Activated CD4-positive, alpha-beta T cell treated with anti-CD3 and anti-CD28 coated beads, Interleukin-2, amount 50 U/mL, for 24 hours (primary cell): ENCODE data around the gene CFAP61.
"Not testable (repeated sequence)": the region's sequence is repeated elsewhere in the genome, so short reads cannot be mapped to it uniquely, and the experiment has no call there.

Experiments used
- DNase-seq, 2 donors: peaks; one replicate each; pipeline ENCODE4 v3.0.0-alpha.2; 2020; ENCODE audit warnings: low read depth in 1 of 2, low spot score in 1 of 2

Gene CFAP61

DNA sequence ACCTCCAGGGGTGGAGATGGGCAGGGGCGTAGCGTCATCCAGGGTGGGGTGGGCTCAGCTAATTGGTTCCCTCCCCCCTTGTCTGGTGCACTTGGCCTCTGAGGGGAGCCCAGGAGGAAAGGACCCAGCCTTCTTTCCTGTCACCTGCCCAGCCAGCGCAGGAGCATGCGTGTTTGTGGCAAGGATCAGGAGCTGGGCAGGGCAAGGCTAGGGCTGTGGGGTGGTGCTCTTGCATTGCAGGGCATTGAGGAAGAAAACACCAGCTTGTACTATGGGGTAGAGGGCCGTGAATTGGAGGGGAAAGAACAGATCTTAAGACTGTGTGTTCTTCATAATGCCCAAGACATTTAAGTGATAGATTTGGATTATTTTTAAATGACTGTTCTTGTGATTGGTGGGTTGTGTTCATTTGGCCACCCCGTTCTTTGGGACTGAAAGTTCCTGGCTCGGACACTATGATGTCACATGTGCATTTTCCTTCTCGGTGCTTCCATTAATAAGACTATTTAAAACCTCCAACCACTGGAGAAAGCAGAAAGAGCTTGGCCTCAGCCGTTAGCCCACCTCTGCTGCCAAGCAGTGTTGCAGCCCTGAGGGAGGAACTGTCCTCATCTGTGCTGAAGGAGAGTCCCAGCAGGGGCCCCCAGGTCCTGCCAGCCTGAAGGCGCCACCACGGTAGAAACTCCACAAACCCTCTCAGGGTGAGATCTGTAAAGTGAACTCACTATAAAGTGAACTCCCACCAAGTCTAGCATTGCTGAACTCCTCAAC lies 179.4 kb downstream of the CFAP61 start:
- no peak for DNase-seq

DNA sequence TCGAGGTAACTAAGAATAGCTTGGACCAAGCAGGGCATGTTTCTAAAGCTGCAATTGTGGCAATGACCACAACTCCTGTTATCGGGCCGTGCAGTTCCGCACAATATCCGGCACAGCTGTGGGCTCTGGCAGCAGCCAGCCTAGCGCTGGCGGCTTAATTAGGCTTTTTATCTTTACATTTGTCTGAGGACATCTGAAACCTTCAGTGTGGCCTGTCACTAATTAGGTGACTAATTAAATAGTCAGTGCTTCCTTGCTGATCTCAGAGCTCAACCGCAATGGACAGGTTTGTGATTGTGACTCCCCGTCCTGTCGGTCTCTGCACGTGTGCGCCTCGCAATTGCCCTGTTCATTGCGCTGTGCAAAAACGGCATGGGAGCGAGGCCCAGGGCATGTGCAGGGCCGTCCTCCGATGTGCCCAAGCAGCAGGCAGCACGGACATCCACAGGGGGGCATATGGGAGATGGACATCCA lies 180.7 kb downstream of the CFAP61 start:
- no peak for DNase-seq

DNA sequence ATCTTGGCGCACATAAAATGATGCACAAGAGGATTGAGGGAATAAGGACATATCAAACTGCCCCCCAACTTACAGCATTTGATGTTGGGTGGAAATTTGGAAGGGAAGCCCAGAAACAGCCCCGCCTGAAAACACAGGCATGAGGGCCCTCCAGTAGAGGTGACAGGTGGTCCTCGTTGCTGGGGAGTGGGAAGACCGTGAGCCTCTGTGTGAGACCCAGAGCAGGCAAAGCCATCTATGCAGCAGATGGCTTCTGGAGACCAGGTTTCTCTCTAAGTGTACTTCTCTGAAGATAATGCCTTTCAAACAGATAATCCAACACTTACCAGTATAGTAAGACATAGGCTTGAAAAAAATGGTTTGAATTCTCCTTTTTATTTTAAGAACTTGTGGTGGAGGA lies 183.3 kb downstream of the CFAP61 start:
- no peak for DNase-seq

DNA sequence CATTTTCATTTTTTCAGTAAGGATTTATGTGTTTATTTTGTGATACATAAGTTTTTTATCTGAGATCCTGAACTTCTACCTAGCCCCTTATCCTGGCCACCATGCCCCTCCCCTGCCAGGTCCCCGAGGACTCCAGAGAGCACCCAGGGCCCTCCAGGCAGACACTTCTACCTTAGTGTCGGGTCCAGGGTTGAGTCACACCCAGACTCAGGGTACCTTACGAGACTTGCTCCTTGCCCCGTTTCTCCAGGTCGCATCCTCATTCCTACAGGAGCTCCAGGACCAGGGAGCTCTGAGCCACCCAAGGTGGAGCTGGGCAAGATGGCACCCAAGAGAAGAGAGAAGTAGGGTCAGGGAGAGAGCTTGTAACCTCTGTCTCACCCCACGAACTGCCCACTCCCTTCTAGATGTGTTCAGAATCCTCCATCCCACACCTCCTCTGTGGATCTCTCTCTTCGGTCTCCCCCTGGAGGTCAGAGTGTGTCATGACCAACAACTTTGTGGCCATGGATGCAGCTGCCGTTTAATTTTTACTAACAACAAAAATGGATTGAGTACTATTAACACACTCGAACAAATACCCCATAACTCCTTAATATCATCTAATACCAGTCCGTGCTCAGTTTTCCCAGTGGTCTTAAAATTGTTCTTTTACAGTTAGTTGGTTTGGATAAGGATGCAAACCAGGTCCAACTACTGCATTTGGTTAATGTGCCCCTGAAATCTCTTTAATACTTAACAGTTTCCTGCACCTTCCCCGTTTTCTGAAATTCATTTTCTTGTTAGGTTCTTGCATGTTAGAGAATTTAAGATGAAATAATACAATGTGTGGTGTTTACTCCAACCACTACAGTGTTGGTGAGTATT lies 185.0 kb downstream of the CFAP61 start:
- DNase-seq: peak in 1 of 2 donors; percentile 3

DNA sequence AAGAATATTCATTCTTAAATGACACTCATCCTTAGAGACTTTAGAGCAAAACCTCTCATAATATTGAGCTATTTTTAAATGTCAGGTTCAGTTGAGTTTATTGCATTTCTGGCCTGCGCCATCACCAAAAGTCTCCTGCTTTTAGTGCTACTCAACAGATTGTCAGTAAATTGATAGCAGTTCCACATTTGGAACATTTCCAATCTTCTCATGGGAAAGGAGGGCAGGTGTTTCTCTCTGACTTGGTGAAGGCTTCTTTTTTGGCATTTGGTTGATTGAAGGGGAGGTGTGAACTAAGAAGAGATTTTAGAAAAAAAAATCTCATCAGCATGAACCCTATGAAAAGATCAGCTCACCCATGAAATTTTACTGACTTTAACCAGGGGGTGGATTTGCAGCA lies 189.6 kb downstream of the CFAP61 start:
- DNase-seq: no peak

DNA sequence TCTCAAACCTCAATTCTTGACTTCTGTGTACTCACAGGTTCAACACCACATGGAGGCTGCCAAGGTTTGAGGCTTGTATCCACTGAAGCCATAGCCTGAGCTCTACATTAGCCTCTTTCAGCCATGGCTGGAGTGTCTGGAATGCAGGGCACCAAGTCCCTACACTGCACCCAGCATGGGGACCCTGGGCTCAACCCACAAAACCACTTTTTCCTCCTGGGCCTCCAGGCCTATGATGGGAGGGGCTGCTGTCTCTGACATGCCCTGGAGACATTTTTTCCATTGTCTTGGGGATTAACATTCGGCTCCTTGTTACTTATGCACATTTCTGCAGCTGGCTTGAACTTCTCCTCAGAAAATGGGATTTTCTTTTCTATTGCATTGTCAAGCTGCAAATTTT lies 192.1 kb downstream of the CFAP61 start:
- not testable (repeated sequence) for DNase-seq

DNA sequence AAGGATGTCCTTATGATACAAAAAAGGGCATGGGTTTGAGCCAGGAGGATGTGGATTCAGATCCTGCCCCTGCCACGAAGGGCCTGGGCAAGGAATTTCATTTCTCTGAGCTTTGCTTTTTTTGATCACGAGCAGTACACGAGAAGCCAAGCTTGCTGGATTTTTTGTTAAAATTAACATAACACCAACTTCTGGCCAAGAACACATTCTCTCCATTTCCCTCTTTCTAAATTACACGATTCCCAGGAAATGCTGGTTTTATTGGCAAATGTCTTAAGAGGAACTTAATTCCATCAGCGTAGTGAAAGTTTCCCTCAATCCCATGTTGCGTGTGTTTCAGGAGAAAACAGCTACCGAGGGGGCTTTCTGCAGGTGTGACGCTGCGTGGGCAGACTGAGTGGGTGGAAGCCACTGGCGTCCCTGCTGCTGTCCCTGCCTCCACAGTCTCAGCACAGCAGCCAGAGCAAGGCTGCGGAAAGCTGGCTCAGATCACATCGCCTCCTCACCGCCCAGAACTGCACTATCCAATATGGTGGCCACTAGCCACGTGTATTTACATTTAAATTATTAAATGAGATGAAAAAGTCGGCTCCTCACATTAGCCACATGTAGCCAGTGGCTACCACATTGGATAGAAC lies 194.8 kb downstream of the CFAP61 start:
- DNase-seq: no peak

DNA sequence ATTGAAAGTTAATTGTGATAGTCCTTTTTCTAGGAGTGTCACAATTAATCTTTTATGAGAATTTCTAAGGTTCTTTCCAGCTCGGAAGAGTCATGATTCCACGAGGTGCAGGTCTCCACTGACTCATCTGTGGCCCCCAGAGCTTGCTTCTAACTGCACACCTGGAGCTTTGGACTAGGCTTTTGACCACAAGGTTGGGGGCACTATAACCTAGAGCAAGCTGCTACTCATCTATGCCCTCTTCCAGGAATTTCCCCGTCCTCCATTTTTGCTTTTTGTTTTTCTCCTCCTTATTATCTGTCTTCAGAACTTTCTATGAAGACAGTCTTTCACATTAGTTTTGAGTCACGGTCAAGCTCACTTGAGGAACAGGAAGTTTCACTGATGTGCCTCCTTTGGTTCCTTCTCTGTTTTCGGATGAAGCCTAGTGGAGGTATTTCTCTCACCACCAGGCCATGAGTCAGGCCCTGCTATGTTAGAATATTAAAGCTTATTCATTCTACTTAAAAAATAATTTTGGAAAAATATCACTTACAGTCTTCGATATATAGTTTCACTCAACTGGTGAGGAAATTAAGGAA lies 196.4 kb downstream of the CFAP61 start:
- no peak for DNase-seq

DNA sequence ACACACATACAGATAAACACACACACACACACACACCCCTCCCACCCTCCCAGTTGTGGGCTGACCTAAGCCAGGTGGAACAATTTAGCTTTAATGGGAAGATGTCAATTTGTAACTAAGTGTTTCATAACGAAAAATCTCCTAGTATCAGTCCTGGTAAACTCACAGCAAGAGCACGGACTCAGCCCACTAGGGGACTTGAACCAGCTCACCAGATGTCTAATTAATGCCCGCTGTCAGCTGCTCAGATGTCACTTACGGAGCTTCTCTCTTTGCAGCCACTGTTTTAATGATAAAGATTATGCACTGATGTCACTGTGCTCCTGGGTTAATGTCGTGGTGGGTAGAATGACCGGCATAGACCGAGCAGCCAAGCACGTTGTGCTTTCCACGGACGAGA lies 199.0 kb downstream of the CFAP61 start:
- no peak for DNase-seq

DNA sequence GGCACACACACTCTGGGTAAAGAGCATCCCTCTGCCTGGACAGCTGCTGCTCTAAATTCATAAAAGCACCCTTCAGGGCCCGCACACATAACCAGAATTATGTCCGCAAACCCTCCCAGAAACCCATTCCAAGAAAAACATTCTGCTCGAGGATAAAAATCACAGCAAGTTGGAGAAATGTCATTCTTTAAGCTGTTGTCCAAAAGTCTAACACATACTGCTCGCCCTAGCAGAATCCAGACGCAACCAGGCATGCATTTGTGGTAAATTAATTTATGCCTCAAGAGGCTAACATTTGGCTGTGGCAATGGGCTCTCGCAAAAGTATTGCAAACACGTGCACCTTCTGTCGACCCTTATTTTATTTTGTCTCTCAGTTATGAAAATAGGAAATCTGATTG lies 199.5 kb downstream of the CFAP61 start:
- no peak for DNase-seq

DNA sequence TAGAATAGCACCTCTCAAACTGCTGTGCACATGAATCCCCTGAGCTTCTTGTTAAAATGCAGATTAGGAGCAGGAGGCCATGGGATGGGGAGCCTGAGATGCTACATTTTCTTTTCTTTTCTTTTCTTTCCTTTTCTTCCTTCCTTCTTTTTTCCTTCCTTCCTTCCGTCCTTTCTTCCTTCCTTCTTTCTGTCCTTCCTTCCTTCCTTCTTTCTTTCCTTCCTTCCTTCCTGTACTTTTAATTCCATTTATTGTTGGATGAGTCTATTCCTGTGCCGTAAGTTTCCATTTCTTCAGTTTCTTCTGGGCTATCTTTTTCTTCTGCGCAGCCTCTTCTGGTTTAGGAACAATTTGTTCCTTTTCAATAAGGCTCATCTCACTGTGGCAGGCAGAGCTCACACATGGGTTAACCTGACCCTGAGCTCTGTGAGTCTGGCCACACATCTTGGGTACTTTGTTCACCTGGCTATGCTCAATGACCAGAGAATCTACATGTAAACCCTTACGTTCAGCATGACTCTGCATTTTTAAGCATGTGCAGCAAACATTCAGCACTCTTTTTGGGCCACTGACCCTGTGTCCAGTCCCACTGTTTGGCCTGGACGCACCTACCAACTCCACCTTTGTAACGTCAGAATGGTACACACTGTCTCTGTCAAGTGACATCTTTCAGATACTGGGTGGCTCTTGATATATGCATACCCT lies 200.9 kb downstream of the CFAP61 start:
- no peak for DNase-seq

DNA sequence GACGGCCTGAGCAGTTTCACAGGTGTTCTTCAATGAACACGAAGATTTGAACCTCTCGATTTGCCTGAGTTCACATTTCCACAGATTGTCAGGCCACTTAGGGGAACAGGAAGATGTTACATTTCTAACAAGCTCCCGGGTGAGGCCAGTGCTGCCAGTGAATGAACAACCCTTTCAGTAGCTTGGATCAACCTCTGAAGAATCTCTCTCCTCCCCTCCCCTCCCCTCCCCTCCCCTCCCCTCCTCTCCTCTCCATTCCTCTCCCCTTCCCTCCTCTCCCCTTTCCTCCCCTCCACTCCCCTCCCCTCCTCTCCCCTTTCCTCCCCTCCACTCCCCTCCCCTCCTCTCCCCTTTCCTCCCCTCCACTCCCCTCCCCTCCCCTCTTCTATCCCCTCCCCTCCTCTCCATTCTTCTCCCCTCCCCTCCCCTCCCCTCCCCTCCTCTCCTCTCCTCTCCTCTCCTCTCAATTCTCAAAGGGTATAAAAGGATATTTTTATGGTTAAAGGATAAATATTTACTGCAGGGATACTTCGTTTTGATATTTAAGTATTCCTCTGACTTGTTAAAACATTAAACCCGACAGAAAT lies 201.5 kb downstream of the CFAP61 start:
- no peak for DNase-seq

DNA sequence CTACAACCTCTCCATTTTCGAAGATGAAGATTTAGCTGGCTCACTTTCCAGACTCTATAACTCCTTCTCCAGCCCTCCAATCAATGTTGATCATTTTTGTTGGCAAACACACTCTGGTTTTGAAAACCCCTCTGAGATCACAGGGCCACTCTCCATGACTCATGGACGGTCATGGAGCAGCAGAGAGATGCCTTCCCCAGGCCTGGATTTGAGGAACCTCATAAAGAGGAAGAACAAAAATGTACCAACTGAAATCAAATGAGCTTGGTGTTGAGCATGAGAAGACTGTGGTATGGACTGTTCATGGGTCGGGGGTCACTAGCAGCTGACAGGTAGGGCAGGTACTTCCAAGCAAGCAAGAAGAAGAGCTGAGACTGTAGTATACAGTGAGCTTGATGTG lies 202.8 kb downstream of the CFAP61 start:
- no peak for DNase-seq

DNA sequence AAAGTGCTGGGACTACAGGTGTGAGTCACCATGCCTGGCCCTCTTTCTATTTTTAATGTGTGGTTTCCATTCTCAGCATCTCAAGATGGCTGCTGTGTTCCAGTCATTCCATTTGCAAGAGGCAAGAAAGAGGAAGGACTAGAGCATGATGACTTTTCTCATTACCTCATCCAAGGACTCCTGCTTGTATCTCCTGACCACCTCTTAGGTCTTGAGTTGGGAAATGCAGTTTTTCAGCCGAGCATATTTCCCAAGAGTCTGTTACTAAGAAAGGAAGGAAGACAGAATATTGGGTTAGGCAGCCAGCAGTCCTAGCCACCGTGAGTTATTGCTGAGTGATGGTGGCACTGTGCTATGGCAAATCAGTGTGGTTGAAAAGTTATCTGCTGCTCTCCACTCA lies 207.2 kb downstream of the CFAP61 start:
- DNase-seq: no peak

DNA sequence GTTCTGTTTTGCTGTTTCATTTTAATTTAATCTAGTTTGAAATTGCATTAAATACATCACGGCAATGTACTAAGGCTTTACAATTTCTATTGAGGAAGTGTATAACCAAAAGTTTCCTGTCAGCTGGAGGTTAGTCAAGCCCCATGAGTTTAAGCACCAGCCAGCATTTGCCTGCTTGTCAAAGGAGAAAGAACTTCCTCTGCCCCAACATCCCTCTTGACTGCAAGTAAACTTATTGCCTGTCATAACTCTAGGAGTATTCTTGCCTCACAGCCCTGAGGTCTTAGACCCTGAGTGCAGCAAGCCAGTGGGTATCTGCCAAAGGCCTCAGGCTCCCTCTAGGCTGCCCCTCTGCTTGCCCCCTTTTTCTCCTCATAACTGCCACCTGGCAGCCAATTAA lies 208.8 kb downstream of the CFAP61 start:
- no peak for DNase-seq

DNA sequence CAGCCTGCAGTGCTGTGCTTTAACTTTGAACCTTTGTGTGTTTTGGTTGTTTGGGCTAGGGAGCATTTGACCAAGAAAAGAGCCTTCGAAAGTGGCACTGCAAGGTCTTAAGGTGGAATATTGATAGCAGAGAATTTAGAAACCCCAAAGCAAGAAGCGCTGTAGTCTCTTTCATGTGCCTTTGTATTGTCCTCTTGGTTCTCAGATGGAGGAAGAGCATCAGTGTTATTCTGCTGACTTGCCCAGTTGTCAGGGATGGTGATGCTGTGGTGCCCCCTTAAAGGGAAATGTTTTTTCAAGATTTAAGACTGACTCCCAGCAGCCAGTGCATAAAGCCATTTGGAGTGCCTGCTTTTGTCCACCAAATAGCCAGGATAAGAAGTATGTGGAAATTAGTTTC lies 212.9 kb downstream of the CFAP61 start:
- no peak for DNase-seq

DNA sequence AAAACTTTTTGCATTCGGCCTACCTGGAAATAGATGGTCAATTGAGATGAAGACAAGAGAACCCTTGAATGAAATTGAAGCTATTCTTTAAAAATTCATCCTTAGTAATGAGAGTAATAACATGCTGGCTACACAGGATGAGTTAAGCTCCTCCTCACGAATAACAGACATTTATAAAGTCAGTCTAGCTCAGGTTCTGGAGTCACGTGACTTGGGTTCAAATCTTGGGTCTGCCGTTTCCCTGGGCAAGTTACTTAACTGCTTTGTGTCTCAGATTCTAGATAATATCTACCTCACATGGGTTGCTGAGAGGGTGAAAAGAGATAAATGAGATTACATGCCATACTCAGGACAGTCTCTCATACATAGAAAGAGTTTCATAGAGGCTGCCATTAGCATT lies 214.2 kb downstream of the CFAP61 start:
- DNase-seq: no peak

DNA sequence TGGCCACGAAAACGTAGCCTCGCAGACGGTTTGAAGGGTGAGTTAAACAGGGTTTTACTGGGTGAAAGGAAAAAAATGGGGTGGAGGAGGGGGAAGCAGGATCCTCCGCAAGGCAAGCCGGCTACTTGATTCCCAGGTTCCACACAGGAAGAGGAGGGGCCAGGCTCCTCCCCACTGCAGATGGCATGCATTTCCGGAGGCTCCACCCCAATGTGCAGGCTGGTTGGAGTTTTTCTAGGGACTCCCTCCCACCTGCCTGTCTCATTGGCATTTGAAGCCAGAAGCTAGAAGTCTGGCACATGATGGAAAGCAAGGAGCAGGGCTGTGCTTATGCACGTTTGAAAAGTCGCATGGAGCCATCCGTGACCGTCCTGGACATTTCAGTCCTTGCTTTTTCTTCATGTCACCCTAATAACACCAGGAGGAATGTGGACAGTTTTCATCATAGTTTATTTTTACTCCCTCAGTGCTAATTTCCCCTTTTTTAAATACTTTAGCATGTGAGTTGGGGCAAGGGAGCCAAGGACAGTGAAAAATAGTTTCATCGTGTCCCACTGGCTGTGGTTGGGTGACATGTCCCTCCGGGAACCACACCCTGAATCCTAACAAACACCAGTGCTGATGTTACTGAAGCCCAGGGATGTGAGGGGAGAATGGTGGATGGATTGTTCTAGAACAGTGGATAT lies 215.5 kb downstream of the CFAP61 start:
- no peak for DNase-seq

DNA sequence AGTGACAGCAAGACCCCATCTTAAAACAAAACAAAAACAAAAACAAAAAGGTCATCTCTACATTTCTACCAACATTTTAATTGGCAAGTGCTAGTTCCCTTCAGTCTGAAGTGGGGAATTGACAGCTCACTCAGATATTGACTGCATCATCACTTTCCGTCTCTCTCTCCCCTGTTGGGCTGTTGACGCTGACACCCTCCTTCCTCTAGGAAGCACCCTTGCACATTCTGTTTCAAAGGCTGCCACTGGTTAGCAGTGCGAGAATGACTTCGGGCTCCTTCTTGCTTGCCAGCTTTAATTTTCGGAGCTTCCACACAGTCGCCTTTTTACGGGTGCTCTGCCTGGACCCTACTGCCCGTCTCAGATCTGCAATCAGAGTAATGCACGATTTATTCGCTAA lies 218.9 kb downstream of the CFAP61 start:
- DNase-seq: no peak

DNA sequence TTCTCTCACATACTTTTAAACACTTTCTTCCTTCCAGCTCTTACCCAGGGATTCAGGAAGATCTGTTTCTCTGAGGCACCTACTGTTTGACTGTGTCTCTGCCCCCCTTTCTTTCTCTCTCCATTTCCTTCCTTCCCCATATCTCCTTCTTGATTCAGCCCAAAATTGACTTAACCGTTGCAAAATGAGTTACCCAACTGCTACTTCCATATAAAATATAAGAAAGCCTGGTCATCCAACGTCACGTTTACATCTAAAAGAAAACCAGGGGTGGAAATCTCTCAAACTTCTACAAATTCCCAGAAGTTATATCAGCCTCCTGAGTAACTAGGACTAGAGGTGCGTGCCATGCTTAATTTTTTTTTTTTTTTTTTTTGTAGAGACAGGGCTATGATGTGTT lies 220.4 kb downstream of the CFAP61 start:
- DNase-seq: no peak
